ENCODE data around the gene GABRG3. TPM values are rescaled to one million over a fixed set of nuclear protein-coding genes. Genes with fewer than 3 reads are reported as not detected.

GABRG3 gene
- total RNA-seq, 1 experiment from 2014 or later: not detected

DNA sequence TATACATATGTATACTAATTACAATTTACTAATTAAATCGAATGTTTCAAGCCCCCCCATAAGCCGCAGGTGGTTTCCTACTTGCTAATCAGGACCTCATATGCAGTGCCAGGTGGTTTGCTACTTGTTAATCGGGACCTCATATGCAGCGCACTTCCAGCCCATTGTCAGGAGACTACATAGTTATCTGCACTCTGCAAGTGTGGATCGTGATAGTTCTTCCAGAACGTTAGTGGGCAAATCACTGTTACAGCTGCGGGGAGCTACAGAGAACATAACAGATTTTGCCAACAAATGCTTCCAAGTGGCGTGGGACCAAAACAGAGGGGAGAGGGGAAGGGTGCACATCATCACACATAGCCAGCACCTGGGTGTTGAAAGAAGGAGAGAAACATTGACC, 558.4 kb downstream of the GABRG3 start:
- RAD21 ChIA-PET (ENCODE audit: low non-redundant PET in 1 of 2, low total read pairs in 2 of 2, uncharacterized antibody in 2 of 2, unreplicated experiment in 2 of 2): no interaction called here
- no peaks in the 10 kb centered on the region for H4K20me1 ChIP-seq (ENCODE audit: insufficient read depth)

More for the DNA sequence above, 558.4 kb downstream of the GABRG3 start:
- no TSS peak for BruUV-seq (replicated peaks)
- no peak for ATAC-seq
- intact Hi-C loops (cut with micrococcal nuclease): no loop called here
- ChIA-PET CTCF (no interaction called here), POLR2A (no interaction called here)
- no peaks in the 10 kb centered on the region for H3K79me2 ChIP-seq (ENCODE audit: insufficient read depth, low read length)
- no peak for DNase-seq (ENCODE audit: low read depth, low spot score)
- no peaks in the 10 kb centered on the region for H3K27me3 ChIP-seq (ENCODE audit: insufficient read depth, low read length)
- TF ChIP-seq JUND (IDR thresholded peaks at IDR 0.05): no peak
- no peak for TF ChIP-seq SIN3A (IDR thresholded peaks at IDR 0.05; ENCODE audit: low read depth)
- TF ChIP-seq, protein P1, sequence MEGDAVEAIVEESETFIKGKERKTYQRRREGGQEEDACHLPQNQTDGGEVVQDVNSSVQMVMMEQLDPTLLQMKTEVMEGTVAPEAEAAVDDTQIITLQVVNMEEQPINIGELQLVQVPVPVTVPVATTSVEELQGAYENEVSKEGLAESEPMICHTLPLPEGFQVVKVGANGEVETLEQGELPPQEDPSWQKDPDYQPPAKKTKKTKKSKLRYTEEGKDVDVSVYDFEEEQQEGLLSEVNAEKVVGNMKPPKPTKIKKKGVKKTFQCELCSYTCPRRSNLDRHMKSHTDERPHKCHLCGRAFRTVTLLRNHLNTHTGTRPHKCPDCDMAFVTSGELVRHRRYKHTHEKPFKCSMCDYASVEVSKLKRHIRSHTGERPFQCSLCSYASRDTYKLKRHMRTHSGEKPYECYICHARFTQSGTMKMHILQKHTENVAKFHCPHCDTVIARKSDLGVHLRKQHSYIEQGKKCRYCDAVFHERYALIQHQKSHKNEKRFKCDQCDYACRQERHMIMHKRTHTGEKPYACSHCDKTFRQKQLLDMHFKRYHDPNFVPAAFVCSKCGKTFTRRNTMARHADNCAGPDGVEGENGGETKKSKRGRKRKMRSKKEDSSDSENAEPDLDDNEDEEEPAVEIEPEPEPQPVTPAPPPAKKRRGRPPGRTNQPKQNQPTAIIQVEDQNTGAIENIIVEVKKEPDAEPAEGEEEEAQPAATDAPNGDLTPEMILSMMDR (IDR thresholded peaks at IDR 0.05 in 2 of 3, conservative IDR thresholded peaks at IDR 0.05 in 1 of 3; ENCODE audit: borderline replicate concordance in 1 of 3, insufficient read depth in 1 of 3, low read depth in 2 of 3, low read length in 2 of 3): no peak
- TF ChIP-seq, protein P2, sequence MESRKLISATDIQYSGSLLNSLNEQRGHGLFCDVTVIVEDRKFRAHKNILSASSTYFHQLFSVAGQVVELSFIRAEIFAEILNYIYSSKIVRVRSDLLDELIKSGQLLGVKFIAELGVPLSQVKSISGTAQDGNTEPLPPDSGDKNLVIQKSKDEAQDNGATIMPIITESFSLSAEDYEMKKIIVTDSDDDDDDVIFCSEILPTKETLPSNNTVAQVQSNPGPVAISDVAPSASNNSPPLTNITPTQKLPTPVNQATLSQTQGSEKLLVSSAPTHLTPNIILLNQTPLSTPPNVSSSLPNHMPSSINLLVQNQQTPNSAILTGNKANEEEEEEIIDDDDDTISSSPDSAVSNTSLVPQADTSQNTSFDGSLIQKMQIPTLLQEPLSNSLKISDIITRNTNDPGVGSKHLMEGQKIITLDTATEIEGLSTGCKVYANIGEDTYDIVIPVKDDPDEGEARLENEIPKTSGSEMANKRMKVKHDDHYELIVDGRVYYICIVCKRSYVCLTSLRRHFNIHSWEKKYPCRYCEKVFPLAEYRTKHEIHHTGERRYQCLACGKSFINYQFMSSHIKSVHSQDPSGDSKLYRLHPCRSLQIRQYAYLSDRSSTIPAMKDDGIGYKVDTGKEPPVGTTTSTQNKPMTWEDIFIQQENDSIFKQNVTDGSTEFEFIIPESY (IDR thresholded peaks at IDR 0.05; ENCODE audit: extremely low read depth, insufficient replicate concordance, low read length): no peak
- no peak for TF ChIP-seq FOSL1 (IDR thresholded peaks at IDR 0.05; ENCODE audit: low read depth)
- TF ChIP-seq, protein P3, sequence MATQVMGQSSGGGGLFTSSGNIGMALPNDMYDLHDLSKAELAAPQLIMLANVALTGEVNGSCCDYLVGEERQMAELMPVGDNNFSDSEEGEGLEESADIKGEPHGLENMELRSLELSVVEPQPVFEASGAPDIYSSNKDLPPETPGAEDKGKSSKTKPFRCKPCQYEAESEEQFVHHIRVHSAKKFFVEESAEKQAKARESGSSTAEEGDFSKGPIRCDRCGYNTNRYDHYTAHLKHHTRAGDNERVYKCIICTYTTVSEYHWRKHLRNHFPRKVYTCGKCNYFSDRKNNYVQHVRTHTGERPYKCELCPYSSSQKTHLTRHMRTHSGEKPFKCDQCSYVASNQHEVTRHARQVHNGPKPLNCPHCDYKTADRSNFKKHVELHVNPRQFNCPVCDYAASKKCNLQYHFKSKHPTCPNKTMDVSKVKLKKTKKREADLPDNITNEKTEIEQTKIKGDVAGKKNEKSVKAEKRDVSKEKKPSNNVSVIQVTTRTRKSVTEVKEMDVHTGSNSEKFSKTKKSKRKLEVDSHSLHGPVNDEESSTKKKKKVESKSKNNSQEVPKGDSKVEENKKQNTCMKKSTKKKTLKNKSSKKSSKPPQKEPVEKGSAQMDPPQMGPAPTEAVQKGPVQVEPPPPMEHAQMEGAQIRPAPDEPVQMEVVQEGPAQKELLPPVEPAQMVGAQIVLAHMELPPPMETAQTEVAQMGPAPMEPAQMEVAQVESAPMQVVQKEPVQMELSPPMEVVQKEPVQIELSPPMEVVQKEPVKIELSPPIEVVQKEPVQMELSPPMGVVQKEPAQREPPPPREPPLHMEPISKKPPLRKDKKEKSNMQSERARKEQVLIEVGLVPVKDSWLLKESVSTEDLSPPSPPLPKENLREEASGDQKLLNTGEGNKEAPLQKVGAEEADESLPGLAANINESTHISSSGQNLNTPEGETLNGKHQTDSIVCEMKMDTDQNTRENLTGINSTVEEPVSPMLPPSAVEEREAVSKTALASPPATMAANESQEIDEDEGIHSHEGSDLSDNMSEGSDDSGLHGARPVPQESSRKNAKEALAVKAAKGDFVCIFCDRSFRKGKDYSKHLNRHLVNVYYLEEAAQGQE (IDR thresholded peaks at IDR 0.05; ENCODE audit: low read depth): no peak
- TF ChIP-seq CBX3 (IDR thresholded peaks at IDR 0.05; ENCODE audit: low read depth): no peak
- no peak for TF ChIP-seq EZH2 (IDR thresholded peaks at IDR 0.05)
- TF ChIP-seq, protein P4, sequence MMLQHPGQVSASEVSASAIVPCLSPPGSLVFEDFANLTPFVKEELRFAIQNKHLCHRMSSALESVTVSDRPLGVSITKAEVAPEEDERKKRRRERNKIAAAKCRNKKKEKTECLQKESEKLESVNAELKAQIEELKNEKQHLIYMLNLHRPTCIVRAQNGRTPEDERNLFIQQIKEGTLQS (IDR thresholded peaks at IDR 0.05): no peak
- TF ChIP-seq SRF (IDR thresholded peaks at IDR 0.05; ENCODE audit: low read depth): no peak
- TF ChIP-seq CEBPB (IDR thresholded peaks at IDR 0.05; ENCODE audit: low read depth): no peak
- TF ChIP-seq EGR1 (IDR thresholded peaks at IDR 0.05; ENCODE audit: low read depth): no peak
- no peak for TF ChIP-seq EZH2phosphoT487 (IDR thresholded peaks at IDR 0.05; ENCODE audit: borderline replicate concordance)
- no peak for TF ChIP-seq SP1 (IDR thresholded peaks at IDR 0.05; ENCODE audit: low read depth)
- TF ChIP-seq POLR2AphosphoS5 (IDR thresholded peaks at IDR 0.05; ENCODE audit: low read depth, low read length): no peak
- no peak for TF ChIP-seq ZNF274 (IDR thresholded peaks at IDR 0.05; ENCODE audit: low read depth, low read length)
- no peak for TF ChIP-seq RAD21 (IDR thresholded peaks at IDR 0.05; ENCODE audit: low read depth)
- no peaks in the 10 kb centered on the region for H3K36me3 ChIP-seq (ENCODE audit: control insufficient read depth in 1 of 2, insufficient read depth in 2 of 2, low read length in 2 of 2)
- H2AFZ ChIP-seq (ENCODE audit: low read depth, low read length, poor library complexity, severe bottlenecking): no peak overlapping the region
- H3K9me2 ChIP-seq (ENCODE audit: insufficient read depth): no peaks in the 10 kb centered on the region
- H3K4me3 ChIP-seq (replicated peaks in 1 of 2; ENCODE audit: low read depth in 1 of 2, low read length in 2 of 2): no peak overlapping the region
- no peaks in the 10 kb centered on the region for H3K4me1 ChIP-seq (ENCODE audit: control insufficient read depth in 1 of 2, insufficient read depth in 2 of 2, low read length in 2 of 2)
- H3K4me2 ChIP-seq (ENCODE audit: low read length): no peak overlapping the region
- H3K27ac ChIP-seq (ENCODE audit: low read depth, low read length): no peak overlapping the region
- peaks cover 5 to 50% of the 10 kb centered on the region in 2 experiments; a peak in 2 of 4 replicates for H3K9me3 ChIP-seq (ENCODE audit: control insufficient read depth in 1 of 2, insufficient read depth in 1 of 2, low read depth in 1 of 2, low read length in 2 of 2)
- H3K9ac ChIP-seq (ENCODE audit: low read length): no peak overlapping the region

All from HCT116 (cell line).